OCI-M2 (cell line): ENCODE results near the gene PLOD2.
"Not testable (repeated sequence)": the region's sequence is repeated elsewhere in the genome, so short reads cannot be mapped to it uniquely, and the experiment has no call there.

Experiments used
- DNase-seq: peaks from one replicate; lab custom pipeline; 2025; ENCODE audit not compliant: unreplicated experiment; lab: John Stamatoyannopoulos, UW

Gene PLOD2

GRCh38 chr3:146139586-146140110 is 21.3 kb downstream of the PLOD2 start:
- no peak for DNase-seq

GRCh38 chr3:146138902-146139301 is 22.1 kb downstream of the PLOD2 start:
- DNase-seq, result no peak

GRCh38 chr3:146136647-146137046 is 24.3 kb downstream of the PLOD2 start:
- no peak for DNase-seq

GRCh38 chr3:146134348-146135117 is 26.5 kb downstream of the PLOD2 start:
- no peak for DNase-seq

GRCh38 chr3:146133441-146133840 is 27.5 kb downstream of the PLOD2 start:
- DNase-seq, result no peak

- DNase-seq, result no peak
Measured at GRCh38 chr3:146131616-146132410, 29.2 kb downstream of the PLOD2 start.

GRCh38 chr3:146130881-146131371 is 30.1 kb downstream of the PLOD2 start:
- DNase-seq, result no peak

- DNase-seq, result no peak
Measured at GRCh38 chr3:146129750-146130149, 31.2 kb downstream of the PLOD2 start.

- no peak for DNase-seq
Measured at GRCh38 chr3:146128939-146129338, 32.0 kb downstream of the PLOD2 start.

GRCh38 chr3:146128179-146128578 is 32.8 kb downstream of the PLOD2 start:
- DNase-seq, result no peak

- no peak for DNase-seq
Measured at GRCh38 chr3:146125951-146126350, 35.0 kb downstream of the PLOD2 start.

- no peak for DNase-seq
Measured at GRCh38 chr3:146124126-146124801, 36.7 kb downstream of the PLOD2 start.

GRCh38 chr3:146117406-146118285 is 43.3 kb downstream of the PLOD2 start:
- DNase-seq, result no peak

- DNase-seq, result no peak
Measured at GRCh38 chr3:146115619-146116018, 45.4 kb downstream of the PLOD2 start.

GRCh38 chr3:146113804-146114203 is 47.2 kb downstream of the PLOD2 start:
- not testable (repeated sequence) for DNase-seq

- no peak for DNase-seq
Measured at GRCh38 chr3:146111337-146111736, 49.6 kb downstream of the PLOD2 start.

- no peak for DNase-seq
Measured at GRCh38 chr3:146110161-146110560, 50.8 kb downstream of the PLOD2 start.

- DNase-seq, result no peak
Measured at GRCh38 chr3:146106986-146107385, 54.0 kb downstream of the PLOD2 start.

GRCh38 chr3:146104068-146104467 is 56.9 kb downstream of the PLOD2 start:
- no peak for DNase-seq

- no peak for DNase-seq
Measured at GRCh38 chr3:146102885-146103284, 58.1 kb downstream of the PLOD2 start.
